ENCODE measurements around the gene INPP5J. TPM values are rescaled to one million over a fixed set of nuclear protein-coding genes. Genes with fewer than 3 reads are reported as not detected.
"Not testable (repeated sequence)": the region's sequence is repeated elsewhere in the genome, so short reads cannot be mapped to it uniquely, and the experiment has no call there.

The INPP5J gene
- total RNA-seq, 2 donors from 2014 or later = 0.29 to 0.37 TPM

DNA sequence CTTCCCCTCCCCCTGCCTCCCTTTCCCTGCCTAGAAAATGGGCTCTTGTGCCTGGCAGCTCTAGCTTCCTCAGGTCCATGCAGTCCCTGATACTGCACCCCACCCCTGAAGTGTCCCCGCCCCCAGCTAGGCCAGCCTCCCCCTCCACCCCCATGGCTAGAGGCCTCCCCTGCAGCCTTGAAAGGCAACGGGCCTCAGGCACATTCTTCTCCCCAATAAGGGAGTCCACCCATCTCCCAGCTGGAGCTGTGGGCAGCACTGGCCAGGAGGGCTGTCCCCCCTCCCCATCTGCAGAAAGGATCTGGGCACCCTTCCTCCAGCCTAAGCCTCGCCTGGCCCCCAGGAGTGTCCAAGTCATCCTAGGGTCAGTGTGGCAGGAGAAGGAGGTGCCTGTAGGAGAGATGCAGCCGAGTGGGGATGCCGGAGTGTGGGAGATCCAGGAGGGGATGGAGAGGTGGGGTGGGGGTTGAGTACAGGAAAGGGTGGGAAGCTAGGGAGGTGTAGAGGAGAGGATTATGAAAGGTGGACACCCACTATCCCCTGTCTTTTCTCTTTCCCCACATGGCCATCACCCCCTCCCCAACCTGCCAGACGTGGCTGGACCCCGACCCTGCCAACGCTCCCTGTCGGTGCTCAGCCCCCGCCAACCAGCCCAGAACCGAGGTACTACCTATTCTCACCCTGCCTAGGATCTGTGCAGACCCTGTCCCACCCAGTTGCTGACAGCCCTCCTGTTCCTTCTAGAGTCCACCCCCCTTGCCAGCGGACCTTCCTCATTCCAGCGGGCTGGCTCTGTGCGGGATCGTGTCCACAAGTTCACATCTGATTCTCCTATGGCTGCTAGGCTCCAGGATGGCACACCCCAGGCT, 32.3 kb upstream of the INPP5J start:
- no peaks in the 10 kb centered on the region for H3K27me3 Mint-ChIP-seq (ENCODE audit: low read depth)
- no peaks in the 10 kb centered on the region for H3K36me3 Mint-ChIP-seq (ENCODE audit: insufficient read depth in 2 of 2)
- H3K4me1 Mint-ChIP-seq (ENCODE audit: low read depth) = no peaks in the 10 kb centered on the region
- DNase-seq (no peak), ATAC-seq (replicated peaks in 1 of 2) (no peak)
- H3K9me3 Mint-ChIP-seq = no peaks in the 10 kb centered on the region
- H3K4me3 Mint-ChIP-seq = no peak overlapping the region
- no peak overlapping the region for H3K27ac Mint-ChIP-seq

DNA sequence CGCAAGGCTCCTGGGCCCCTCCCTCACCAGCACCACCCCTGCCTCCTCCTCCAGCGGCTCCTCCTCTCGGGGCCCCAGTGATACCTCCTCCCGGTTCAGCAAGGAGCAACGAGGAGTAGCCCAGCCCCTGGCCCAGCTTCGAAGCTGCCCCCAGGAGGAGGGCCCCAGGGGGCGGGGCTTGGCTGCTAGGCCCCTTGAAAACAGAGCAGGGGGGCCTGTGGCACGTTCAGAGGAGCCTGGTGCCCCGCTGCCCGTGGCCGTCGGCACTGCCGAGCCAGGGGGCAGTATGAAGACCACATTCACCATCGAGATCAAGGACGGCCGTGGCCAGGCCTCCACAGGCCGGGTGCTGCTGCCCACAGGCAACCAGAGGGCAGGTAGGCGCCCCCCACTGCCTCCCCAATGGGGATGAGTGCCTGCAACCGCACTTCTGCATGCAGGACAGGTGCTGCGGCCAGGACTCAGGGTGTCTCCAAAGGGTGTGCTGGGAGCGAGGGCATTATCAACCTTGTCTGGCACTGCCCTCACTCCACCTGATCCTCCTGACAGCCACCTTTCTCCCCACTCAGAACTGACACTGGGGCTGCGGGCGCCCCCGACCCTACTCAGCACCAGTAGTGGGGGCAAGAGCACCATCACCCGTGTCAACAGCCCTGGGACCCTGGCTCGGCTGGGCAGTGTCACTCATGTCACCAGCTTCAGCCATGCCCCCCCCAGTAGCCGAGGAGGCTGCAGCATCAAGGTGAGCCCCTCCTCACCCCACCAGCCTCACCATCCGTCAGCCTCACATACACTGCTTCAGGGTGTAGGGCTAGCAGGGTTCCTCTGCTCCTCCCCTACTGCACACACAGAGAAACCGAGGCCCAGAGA, 31.4 kb upstream of the INPP5J start:
- no peak for DNase-seq
- H3K27ac Mint-ChIP-seq = no peak overlapping the region
- H3K4me3 Mint-ChIP-seq = no peak overlapping the region
- H3K9me3 Mint-ChIP-seq = no peaks in the 10 kb centered on the region
- no peak for ATAC-seq (replicated peaks in 1 of 2)
- no peaks in the 10 kb centered on the region for H3K4me1 Mint-ChIP-seq (ENCODE audit: low read depth)
- H3K27me3 Mint-ChIP-seq (ENCODE audit: low read depth) = no peaks in the 10 kb centered on the region
- no peaks in the 10 kb centered on the region for H3K36me3 Mint-ChIP-seq (ENCODE audit: insufficient read depth in 2 of 2)

DNA sequence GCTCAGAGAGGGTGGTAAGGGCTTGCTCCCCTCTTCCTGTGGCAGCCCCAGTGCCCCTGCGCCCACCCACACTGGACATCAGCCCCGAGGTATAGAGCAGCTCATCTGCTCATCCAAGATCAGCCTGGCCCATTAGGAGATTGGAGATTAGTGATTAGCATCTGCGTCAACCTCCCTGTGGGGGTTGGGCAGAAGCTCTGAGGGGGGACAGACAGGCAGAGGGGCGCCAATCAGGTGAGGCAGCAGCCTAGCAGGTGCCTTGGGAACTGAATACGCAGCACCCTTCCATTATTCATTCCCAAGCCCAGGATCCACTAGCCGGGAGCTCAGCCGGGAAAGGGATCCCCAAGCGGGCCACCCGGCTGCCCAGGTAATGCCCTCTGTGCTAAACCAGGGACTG, 30.6 kb upstream of the INPP5J start:
- H3K9me3 Mint-ChIP-seq = no peaks in the 10 kb centered on the region
- no peaks in the 10 kb centered on the region for H3K36me3 Mint-ChIP-seq (ENCODE audit: insufficient read depth in 2 of 2)
- H3K27ac Mint-ChIP-seq = no peak overlapping the region
- no peaks in the 10 kb centered on the region for H3K27me3 Mint-ChIP-seq (ENCODE audit: low read depth)
- DNase-seq (no peak), ATAC-seq (replicated peaks in 1 of 2) (no peak)
- no peaks in the 10 kb centered on the region for H3K4me1 Mint-ChIP-seq (ENCODE audit: low read depth)
- H3K4me3 Mint-ChIP-seq = no peak overlapping the region

DNA sequence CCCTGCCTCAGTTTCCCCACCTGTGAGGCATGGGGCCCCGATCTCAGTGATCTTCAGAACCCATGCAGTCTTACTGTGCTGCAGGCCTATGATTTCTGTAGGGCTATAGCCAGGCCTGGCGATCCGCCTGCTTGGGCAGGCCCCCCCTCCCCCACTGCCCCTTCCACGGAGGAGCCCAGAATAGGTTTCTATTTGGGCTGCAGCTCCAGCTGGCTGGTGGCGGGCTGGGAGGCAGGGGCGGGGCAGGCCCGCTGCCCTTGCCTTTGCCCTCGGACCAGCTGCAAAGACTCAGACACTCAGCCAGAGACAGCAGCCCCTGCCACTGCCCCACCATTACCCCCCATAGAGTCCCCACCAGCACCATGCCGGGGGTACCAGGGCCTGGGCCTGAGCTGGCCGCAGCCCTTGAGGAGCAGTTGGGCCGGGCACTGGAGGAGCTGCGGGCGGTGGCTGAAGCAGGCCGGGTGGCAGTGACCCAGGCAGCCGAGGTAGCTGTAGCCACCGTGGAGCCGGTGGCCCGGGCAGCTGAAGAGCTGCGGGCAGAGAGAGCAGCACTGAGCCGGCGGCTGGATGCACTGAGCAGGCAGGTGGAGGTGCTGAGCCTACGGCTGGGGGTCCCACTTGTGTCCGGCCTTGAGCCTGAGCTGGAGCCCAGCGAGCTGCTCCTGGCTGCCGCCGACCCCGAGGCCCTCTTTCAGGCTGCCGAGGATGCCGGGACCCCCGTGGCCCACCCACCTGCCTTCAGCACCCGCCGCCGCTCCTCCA, 29.5 kb upstream of the INPP5J start:
- no peaks in the 10 kb centered on the region for H3K36me3 Mint-ChIP-seq (ENCODE audit: insufficient read depth in 2 of 2)
- H3K4me3 Mint-ChIP-seq = no peak overlapping the region
- no peak for DNase-seq
- H3K27me3 Mint-ChIP-seq (ENCODE audit: low read depth) = no peaks in the 10 kb centered on the region
- no peak overlapping the region for H3K27ac Mint-ChIP-seq
- H3K9me3 Mint-ChIP-seq = no peaks in the 10 kb centered on the region
- H3K4me1 Mint-ChIP-seq (ENCODE audit: low read depth) = no peaks in the 10 kb centered on the region
- ATAC-seq (replicated peaks in 1 of 2) = no peak

DNA sequence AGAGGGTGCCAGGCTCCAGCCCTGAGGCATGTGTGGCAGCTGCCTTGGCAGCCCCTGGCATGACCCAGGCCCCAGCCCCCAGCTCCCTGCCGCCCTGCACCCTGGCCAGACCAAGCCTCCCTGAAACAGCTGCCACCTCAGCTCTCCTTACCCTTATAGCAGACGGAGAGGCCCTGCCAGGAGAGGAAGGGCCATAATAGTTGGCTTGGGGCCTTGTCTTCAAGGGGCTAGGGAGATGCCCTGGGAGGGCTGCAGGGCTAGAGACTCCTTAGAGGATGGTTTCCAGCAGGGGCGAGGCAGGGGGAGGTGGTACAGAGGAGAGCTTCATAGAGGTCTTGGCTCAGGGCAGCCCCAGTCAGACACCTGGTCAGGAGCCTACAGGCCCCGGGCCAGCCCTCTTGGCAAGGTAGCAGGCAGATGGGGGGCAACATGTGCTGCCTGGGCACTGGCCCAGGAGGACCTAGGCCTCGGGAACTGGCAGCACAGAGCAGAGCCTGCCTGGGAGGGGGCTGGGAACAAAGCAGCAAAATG, 28.7 kb upstream of the INPP5J start:
- DNase-seq (no peak), ATAC-seq (replicated peaks in 1 of 2) (no peak)
- no peaks in the 10 kb centered on the region for H3K27me3 Mint-ChIP-seq (ENCODE audit: low read depth)
- H3K27ac Mint-ChIP-seq = no peak overlapping the region
- no peak overlapping the region for H3K4me3 Mint-ChIP-seq
- no peaks in the 10 kb centered on the region for H3K9me3 Mint-ChIP-seq
- H3K36me3 Mint-ChIP-seq (ENCODE audit: insufficient read depth in 2 of 2) = no peaks in the 10 kb centered on the region
- no peaks in the 10 kb centered on the region for H3K4me1 Mint-ChIP-seq (ENCODE audit: low read depth)

DNA sequence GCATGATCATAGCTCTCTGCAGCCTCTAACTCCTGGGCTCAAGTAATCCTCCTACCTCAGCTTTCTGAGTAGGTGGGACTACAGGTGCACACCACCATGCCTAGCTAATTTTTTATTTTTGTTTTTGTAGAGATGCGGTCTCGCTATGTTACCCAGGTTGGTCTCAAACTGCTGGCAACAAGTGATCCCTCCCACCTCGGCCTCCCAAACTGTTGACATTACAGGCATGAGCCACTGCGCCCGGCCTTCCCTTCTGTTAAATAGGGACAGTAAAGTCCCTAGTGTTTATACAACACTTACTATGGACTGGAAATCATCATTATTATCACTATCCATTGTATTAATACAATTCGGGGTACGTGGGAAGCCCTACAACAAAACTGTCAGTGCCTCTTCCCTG, 28.0 kb upstream of the INPP5J start:
- ATAC-seq (replicated peaks in 1 of 2) = no peak
- Mint-ChIP-seq H3K36me3 (ENCODE audit: insufficient read depth in 2 of 2) (no peaks in the 10 kb centered on the region), H3K27me3 (ENCODE audit: low read depth) (no peaks in the 10 kb centered on the region), H3K9me3 (no peaks in the 10 kb centered on the region), H3K4me3 (no peak overlapping the region), H3K4me1 (ENCODE audit: low read depth) (no peaks in the 10 kb centered on the region), H3K27ac (no peak overlapping the region)
- DNase-seq = no peak

DNA sequence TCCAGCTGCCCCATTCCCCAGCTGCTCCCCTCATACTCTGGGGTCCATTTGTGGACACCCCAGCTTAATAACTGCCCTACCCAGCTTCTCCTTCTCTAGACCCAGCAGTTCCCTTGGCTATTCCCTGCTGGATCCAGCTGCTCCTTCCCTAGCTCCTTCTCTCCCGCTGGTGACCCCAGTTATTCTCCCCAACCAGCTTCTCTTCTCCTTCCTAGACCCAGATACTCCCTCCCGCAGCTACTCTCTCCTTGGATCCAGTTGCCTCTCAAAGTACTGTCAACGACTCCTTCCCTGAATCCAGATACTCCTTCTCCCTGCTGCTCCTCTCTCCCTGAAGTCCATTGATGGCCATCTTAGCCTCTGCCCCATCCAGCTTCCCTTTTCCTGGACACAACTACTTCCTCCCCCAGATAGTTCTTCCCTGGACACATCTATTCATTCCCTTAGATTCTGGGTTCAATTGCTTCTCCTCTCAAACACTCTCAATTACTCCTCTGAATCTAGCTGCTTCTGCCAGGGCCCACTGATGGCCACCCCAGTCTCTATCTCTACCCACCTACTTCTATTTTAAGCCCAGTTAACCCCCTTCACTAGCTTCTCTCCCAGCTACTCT, 27.0 kb upstream of the INPP5J start:
- ATAC-seq (replicated peaks in 1 of 2) (no peak), DNase-seq (no peak)
- H3K36me3 Mint-ChIP-seq (ENCODE audit: insufficient read depth in 2 of 2) = no peaks in the 10 kb centered on the region
- no peak overlapping the region for H3K27ac Mint-ChIP-seq
- no peaks in the 10 kb centered on the region for H3K9me3 Mint-ChIP-seq
- no peaks in the 10 kb centered on the region for H3K27me3 Mint-ChIP-seq (ENCODE audit: low read depth)
- no peaks in the 10 kb centered on the region for H3K4me1 Mint-ChIP-seq (ENCODE audit: low read depth)
- H3K4me3 Mint-ChIP-seq = no peak overlapping the region

DNA sequence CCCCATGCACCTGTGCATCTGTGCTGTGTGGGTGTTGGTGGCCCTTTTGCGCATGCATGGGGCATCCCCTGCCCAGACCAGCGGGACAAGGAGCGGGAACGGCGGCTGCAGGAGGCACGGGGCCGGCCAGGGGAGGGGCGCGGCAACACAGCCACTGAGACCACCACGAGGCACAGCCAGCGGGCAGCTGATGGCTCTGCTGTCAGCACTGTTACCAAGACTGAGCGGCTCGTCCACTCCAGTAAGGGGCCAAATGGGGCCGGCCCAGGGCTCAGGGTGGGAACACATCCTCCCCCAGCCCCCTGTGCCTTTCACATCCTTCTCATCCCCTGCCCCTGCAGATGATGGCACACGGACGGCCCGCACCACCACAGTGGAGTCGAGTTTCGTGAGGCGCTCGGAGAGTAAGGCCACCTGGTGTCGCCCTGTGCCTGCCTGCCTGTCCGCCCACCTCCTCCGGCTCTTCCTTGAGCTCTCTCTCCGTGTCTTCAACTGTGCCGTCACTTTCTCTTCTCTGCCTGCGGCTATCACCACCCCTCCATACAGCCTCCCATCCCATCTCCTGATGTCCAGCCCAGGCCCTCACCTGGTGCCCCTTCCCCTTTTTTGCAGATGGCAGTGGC, 26.0 kb upstream of the INPP5J start:
- Mint-ChIP-seq H3K4me3 (no peak overlapping the region), H3K36me3 (ENCODE audit: insufficient read depth in 2 of 2) (peaks cover 0 to 3% of the 10 kb centered on the region in 2 donors), H3K27me3 (ENCODE audit: low read depth) (no peaks in the 10 kb centered on the region), H3K4me1 (ENCODE audit: low read depth) (no peaks in the 10 kb centered on the region), H3K27ac (no peak overlapping the region), H3K9me3 (no peaks in the 10 kb centered on the region)
- DNase-seq (no peak), ATAC-seq (replicated peaks in 1 of 2) (no peak)

DNA sequence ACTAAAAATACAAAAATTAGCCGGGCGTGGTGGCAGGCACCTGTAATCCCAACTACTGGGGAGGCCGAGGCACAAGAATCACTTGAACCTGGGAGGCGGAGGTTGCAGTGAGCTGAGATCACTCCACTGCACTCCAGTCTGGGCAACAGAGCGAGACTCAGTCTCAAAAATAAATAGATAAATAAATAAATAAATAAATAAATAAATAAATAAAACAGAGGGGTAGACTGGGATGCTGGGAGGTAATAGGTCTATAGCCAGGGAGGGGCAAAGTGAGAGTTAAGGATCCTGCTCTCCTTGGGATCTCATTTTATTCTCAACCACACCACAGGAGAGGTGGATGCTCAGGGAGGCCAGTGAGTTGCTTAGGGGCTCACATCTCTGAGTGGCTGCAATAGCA, 25.2 kb upstream of the INPP5J start:
- H3K36me3 Mint-ChIP-seq (ENCODE audit: insufficient read depth in 2 of 2); H3K27me3 Mint-ChIP-seq (ENCODE audit: low read depth); H3K4me1 Mint-ChIP-seq (ENCODE audit: low read depth); H3K4me3 Mint-ChIP-seq; ATAC-seq (replicated peaks in 1 of 2); DNase-seq; H3K9me3 Mint-ChIP-seq; H3K27ac Mint-ChIP-seq: not testable (repeated sequence)

DNA sequence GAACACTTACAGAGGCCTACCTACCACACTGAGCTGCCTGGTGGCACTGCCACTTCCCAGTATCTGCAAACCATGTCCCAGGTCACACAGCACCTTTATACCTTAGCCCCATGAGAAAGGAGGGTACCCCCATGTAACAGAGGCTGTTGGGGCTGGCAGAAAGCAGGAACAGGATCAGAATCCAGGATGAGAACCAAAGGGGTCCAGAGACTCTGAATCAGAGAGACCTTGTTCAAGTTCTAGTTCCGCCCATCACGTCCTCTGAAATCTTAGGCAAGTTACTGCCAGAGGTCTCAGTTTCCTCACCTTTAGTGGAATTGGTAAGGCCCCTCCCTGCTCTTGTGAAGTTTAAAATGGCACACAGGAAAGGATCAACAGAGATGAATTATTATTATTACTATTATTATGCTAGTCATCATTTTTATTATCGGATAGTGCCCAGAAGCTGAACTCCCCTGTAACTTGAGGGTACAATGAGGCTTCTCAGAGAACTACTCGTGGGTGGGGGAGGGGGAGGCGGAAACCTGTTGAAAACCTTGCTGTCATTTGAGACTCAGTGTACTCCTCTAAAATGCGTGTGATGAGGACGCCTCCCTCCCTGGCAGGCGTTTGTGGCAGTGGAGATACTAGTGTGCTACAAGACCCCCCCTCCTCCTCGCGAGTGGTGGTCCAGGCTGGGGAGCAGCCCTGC, 24.7 kb upstream of the INPP5J start:
- no peaks in the 10 kb centered on the region for H3K4me1 Mint-ChIP-seq (ENCODE audit: low read depth)
- H3K27ac Mint-ChIP-seq = no peak overlapping the region
- DNase-seq (no peak), ATAC-seq (replicated peaks in 1 of 2) (no peak)
- H3K27me3 Mint-ChIP-seq (ENCODE audit: low read depth) = no peaks in the 10 kb centered on the region
- no peaks in the 10 kb centered on the region for H3K9me3 Mint-ChIP-seq
- peaks cover 0 to 4% of the 10 kb centered on the region in 2 donors for H3K36me3 Mint-ChIP-seq (ENCODE audit: insufficient read depth in 2 of 2)
- no peak overlapping the region for H3K4me3 Mint-ChIP-seq

DNA sequence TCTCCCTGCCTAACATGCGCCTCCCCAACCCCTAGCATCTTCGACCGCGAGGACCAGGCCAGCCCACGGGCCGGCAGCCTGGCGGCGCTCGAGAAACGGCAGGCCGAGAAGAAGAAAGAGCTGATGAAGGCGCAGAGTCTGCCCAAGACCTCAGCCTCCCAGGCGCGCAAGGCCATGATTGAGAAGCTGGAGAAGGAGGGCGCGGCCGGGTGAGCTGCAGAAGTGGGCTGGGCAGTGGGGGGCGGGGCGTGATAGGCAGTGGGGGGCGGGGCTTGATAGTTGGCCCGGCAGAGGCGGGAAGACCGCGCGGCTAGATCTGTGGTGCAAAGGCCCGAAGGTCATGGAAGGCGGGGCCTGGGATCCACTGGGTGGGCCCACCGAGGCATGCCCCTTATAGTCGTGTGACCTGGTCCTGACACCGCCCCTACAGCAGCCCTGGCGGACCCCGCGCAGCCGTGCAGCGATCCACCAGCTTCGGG, 24.1 kb upstream of the INPP5J start:
- H3K4me1 Mint-ChIP-seq (ENCODE audit: low read depth) = no peaks in the 10 kb centered on the region
- ATAC-seq (replicated peaks in 1 of 2) = no peak

DNA sequence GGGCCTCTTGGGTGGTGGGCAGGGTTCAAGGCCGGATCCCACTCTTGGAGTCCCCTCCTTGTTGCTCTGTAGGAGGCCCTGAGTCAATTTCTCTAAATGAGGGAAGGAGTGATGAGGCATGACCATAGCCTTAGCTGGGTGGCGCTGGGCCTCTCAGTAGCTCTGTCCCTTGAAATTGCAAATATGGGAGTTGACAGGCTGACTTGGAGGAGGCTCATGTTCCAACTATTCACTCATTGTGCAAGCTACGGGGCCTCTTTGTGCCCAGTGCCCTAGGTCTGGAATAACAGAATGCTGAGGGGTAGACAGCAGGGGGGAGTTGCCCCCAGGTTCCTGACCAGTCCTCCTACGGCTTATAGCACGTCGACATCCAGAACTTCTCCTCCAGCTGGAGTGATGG, 23.4 kb upstream of the INPP5J start:
- H3K4me1 Mint-ChIP-seq (ENCODE audit: low read depth) = no peaks in the 10 kb centered on the region
- no peak for ATAC-seq (replicated peaks in 1 of 2)

More for the DNA sequence above, 24.1 kb upstream of the INPP5J start:
- Mint-ChIP-seq H3K4me3 (no peak overlapping the region), H3K9me3 (no peaks in the 10 kb centered on the region), H3K27me3 (ENCODE audit: low read depth) (no peaks in the 10 kb centered on the region), H3K36me3 (ENCODE audit: insufficient read depth in 2 of 2) (peaks cover 0 to 4% of the 10 kb centered on the region in 2 donors), H3K27ac (no peak overlapping the region)
- no peak for DNase-seq

More for the DNA sequence above, 23.4 kb upstream of the INPP5J start:
- Mint-ChIP-seq H3K4me3 (no peak overlapping the region), H3K27ac (no peak overlapping the region), H3K9me3 (no peaks in the 10 kb centered on the region), H3K27me3 (ENCODE audit: low read depth) (no peaks in the 10 kb centered on the region), H3K36me3 (ENCODE audit: insufficient read depth in 2 of 2) (peaks cover 0 to 4% of the 10 kb centered on the region in 2 donors)
- no peak for DNase-seq
